Measurements from ENCODE around the gene PPP1R10.

Gene PPP1R10

DNA sequence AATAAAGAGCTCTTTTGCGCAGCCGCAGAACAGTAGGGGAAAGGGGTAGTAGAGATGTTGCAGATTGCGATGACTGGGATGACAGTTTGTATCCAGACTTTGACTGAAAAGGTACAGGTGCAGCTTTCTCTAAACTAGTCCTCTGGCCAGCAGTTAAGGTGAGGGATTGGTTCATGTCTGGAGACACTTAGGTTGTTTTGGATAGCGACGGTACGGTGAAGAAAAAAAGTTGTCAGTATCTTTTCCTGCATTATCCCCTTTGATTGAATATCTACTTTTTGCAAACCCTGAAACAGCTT lies 59.4 kb downstream of the PPP1R10 start:
- no peak for DNase-seq

DNA sequence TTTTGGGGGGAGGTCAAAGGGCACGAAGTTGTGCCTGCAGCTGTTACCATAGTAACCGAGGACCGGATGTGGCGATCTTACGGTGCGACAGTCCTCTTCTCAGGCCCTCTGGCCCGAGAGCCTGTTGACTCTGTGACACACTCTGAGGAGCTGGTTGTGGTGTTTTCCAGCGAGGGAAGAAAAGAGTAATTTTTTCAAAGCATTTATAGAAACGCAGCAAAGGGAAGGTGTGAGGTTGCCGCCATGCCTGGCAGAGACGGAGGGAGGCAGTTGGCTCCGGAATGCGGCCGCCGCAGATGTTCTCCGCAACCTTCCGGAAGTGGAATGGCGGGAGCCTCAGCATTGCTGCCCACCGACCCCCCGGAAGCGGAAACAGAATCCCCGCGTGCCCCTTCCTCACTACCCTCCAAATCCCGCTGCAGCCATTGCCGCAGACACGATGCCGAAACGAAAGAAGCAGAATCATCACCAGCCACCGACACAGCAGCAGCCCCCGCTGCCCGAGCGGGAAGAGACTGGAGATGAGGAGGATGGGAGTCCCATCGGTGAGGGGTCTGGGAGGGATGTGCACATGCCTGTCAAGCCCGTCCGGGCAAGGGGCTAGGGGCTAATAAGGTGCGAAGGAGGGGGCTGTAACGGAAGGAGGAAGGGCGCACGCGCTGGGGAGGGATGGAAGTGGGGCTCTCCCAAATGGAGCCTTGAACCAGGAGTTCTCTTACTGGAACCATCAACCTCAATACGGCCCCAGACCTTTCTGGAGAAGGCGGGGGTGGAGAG lies 59.9 kb downstream of the PPP1R10 start, which contains the start of gene PRR3:
Gene PRR3, plus strand, starts transcription at position 390 of the 777 bp plus-strand sequence. Its CDS starts 50 bp downstream, at position 440.
- peak; percentile 44 to 98 (median 90) for DNase-seq

DNA sequence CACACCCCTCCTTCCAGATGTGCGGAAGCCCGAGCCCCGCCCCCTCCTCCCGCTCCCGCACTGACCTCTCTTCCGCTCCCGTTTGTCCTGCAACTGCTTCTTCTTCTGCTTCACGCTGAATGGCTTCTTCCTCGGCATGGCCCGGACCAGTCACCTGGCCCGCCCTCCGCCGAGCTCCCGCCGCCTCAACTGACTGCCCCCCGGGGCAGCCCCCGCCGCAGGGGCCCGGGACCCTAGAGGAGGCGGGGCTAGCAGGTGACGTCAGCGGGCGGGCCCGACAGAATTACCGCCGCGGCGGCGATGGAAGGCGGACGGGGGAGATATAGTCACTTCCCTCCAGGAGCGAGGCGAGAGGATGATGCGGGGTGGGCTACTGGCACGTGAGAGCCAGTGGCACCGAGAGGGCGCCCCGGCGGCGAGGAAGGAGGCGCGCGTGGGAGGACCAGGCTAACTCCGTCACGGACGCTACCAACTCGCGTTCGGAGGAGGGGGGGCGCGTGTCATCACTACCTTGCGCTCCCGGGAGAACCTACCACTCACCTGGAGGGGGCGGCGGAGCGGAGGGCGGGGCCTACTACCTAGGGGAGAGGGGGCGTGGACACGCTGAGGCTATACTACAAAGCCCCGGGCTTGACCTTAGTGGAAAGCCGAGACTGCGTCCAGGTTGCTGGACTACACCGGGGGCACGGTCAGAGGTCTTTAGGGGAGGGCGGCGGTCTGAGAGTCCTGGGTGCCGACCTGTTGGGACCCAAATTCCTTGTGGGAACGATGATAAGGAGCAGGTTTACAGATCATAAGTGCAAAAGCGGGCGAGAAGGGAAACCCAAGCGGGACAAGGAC lies 60.8 kb downstream of the PPP1R10 start, which contains the start of gene GNL1:
Gene GNL1, minus strand, starts transcription at position 424 of the 840 bp plus-strand sequence. Its CDS starts 286 bp downstream, at position 138.
- DNase-seq = peak; percentile 48 to 95 (median 87)

DNA sequence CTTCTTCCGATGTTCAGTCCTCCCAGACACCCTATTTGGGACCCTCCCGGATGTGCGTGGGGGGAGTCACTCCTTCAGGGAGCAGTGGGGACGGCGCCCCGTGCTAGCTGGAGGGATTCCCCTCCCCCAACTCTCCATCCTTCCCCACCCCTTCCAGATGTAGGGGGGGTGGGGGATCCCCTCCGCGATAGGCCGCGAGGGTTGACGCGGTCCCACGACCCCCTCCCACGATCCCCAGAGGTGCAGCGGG lies 61.3 kb downstream of the PPP1R10 start:
- peak in 20 of 56 donors; percentile 30 to 79 (median 64) for DNase-seq

DNA sequence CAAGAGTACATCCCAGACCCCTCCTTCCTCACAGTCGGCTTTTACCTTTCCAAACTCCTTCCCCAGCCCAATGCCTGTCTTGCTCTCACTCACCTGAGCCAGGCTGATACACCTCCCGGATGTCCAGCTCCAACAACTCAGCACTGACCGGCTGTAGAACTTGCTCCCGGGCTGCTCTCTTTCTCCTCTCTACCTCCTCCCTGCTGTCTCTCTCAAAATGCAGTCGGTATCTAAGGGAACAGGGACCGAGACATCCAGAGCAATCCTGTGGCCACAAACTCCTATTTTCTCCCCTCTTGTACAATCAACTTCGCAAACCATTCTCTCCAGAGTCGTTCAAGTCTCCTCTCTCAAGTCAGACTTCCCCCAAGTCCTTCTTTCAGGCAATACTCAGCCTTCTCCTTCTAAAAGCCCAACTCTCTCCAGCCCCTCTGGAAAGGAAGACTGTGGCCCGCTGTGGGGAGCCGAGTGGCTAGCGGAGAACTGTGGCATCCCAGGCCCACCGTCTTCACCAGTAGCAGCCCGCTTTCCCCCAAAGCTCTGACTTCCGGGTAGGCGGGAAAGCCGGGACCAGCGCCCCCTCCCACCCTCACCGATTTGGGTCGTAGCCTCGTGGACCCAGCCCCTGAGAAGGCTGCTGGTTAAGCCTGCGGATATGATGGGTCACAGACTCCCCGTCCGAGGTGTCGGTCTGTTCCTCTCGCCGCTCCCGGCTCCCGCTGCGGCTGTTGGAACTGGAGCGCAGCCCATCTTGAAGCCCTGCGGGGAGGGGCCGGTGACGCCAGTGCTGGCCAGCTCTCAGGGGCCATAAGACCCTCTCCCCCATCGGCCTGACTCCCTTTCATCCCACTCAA lies 61.9 kb downstream of the PPP1R10 start:
- peak in 37 of 56 donors; percentile 24 to 76 (median 55) for DNase-seq

DNA sequence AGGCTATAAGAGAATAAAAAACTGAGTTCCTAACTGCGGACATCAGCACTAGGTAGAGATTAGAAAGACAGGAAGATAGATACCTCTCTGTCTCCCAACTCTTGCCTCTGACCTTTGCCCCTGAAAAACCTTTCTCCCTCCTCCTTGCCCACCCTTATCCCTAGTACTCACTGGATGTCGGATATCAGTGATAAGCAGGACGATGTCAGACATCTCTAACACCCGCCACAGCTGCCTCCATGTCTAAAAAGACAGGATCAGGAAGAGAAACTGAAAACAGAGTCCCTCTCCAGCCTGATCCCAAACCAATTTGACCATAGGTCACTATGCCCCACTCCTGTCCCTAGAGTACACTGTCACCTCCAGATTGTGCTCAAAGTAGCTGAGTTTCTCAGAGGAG lies 62.6 kb downstream of the PPP1R10 start:
- no peak for DNase-seq
